Colonic mucosa (tissue), 4 donors: ENCODE measurements around the gene KLF6. TPM values are rescaled to one million over a fixed set of nuclear protein-coding genes. Genes with fewer than 3 reads are reported as not detected.
A peak's percentile ranks its signal among the peaks of the same experiment; 100 is the strongest.

Experiments
- DNase-seq: peaks from one replicate; pipeline ENCODE4 v3.0.0-alpha.2; 2020
- H3K27ac ChIP-seq: fragments of 200-600 bp; one replicate; pipeline ENCODE4 v1.8.0; 2021
- H3K27me3 ChIP-seq: fragments of 200-600 bp; one replicate; pipeline ENCODE4 v1.8.0; 2021
- H3K36me3 ChIP-seq: fragments of 200-600 bp; one replicate; pipeline ENCODE4 v1.8.0; 2021
- H3K4me1 ChIP-seq: fragments of 200-600 bp; one replicate; pipeline ENCODE4 v1.8.0; 2021; ENCODE audit warnings: mild to moderate bottlenecking
- H3K4me3 ChIP-seq: fragments of 200-600 bp; one replicate; pipeline ENCODE4 v1.8.0; 2021
- H3K9ac ChIP-seq, 2 donors: one replicate each; pipeline ENCODE4 v1.7.0; 2013; ENCODE audit warnings: control low read depth in 2 of 2, low read depth in 2 of 2, low read length in 2 of 2
- H3K9me3 ChIP-seq: fragments of 200-600 bp; one replicate; pipeline ENCODE4 v1.8.0; 2021
- CTCF ChIP-seq: fragments of 200-600 bp; IDR thresholded peaks from one replicate; pipeline ENCODE4 v1.8.0; 2022; ENCODE audit warnings: antibody characterized with exemption, mild to moderate bottlenecking
- intact Hi-C: fragments of 100-400 bp; cut with DNase I; formaldehyde crosslinking; loops from one replicate; pipeline ENCODE4 v1.14.1; 2022
- total RNA-seq, 2 donors: library from RNA; stranded (reverse); fragmentation: NEBNext Ultra II Directional in 1 of 2; extraction: Animal tissue kit (Norgen Biotek cat#: 25700) in 1 of 2; gene quantifications; one replicate each; pipeline ENCODE4 v1.2.1, GENCODE V29; 2021
- donor health status: healthy.
- donor health status: DM: no; HTN: no; CAD: no.
- donor health status: DM: no; HTN: no; CAD: no.

The KLF6 gene
- total RNA-seq, 2 donors from 2014 or later = 106 to 299 TPM

GRCh38 chr10:3800586-3800985, 15.6 kb upstream of the KLF6 start:
- intact Hi-C loops = no loop called here

GRCh38 chr10:3797750-3798149, 12.7 kb upstream of the KLF6 start:
- DNase-seq = no peak
- no peak for TF ChIP-seq CTCF
- intact Hi-C loops = no loop called here
- Histone ChIP-seq H3K36me3 (no peaks in the 10 kb centered on the region), H3K4me3 (no peak overlapping the region), H3K9ac (no peak overlapping the region), H3K27ac (no peak overlapping the region), H3K4me1 (no peaks in the 10 kb centered on the region), H3K27me3 (no peaks in the 10 kb centered on the region), H3K9me3 (no peaks in the 10 kb centered on the region)

More at GRCh38 chr10:3800586-3800985, 15.6 kb upstream of the KLF6 start:
- peaks cover 4% of the 10 kb centered on the region for H3K4me1 ChIP-seq
- DNase-seq = no peak
- no peak overlapping the region for H3K27ac ChIP-seq
- no peaks in the 10 kb centered on the region for H3K9me3 ChIP-seq
- no peaks in the 10 kb centered on the region for H3K36me3 ChIP-seq
- TF ChIP-seq CTCF = no peak
- H3K4me3 ChIP-seq = no peak overlapping the region
- H3K9ac ChIP-seq = no peak overlapping the region
- no peaks in the 10 kb centered on the region for H3K27me3 ChIP-seq

GRCh38 chr10:3793553-3793952, 8.5 kb upstream of the KLF6 start:
- Histone ChIP-seq H3K27me3 (no peaks in the 10 kb centered on the region), H3K36me3 (no peaks in the 10 kb centered on the region), H3K4me3 (no peak overlapping the region), H3K27ac (no peak overlapping the region), H3K9ac (no peak overlapping the region), H3K4me1 (no peaks in the 10 kb centered on the region), H3K9me3 (no peaks in the 10 kb centered on the region)
- intact Hi-C loops = no loop called here
- no peak for DNase-seq
- TF ChIP-seq CTCF = no peak

- Histone ChIP-seq H3K27ac (no peak overlapping the region), H3K9ac (no peak overlapping the region), H3K27me3 (no peaks in the 10 kb centered on the region), H3K4me1 (no peaks in the 10 kb centered on the region), H3K9me3 (no peaks in the 10 kb centered on the region), H3K4me3 (no peak overlapping the region), H3K36me3 (no peaks in the 10 kb centered on the region)
- intact Hi-C loops = no loop called here
- no peak for TF ChIP-seq CTCF
- DNase-seq = peak; percentile 16
Observed at GRCh38 chr10:3792710-3793219, 7.8 kb upstream of the KLF6 start.

- H3K9me3 ChIP-seq = no peaks in the 10 kb centered on the region
- H3K27ac ChIP-seq = no peak overlapping the region
- no peaks in the 10 kb centered on the region for H3K27me3 ChIP-seq
- no peak for TF ChIP-seq CTCF
- H3K4me1 ChIP-seq = no peaks in the 10 kb centered on the region
- H3K9ac ChIP-seq = no peak overlapping the region
- no peaks in the 10 kb centered on the region for H3K36me3 ChIP-seq
- intact Hi-C loops = no loop called here
- no peak for DNase-seq
- no peak overlapping the region for H3K4me3 ChIP-seq
Observed at GRCh38 chr10:3791974-3792633, 7.1 kb upstream of the KLF6 start.
